Ishikawa (cell line): ENCODE measurements around the gene COL6A6.

ENCODE experiments used
- CEBPB ChIP-seq: IDR thresholded peaks from 2 replicates; pipeline ENCODE4 v1.6.1; 2012
- REST ChIP-seq: IDR thresholded peaks from 2 replicates; pipeline ENCODE4 v1.6.1; 2012; ENCODE audit warnings: low read depth, mild to moderate bottlenecking

- TF ChIP-seq CEBPB (no peak), REST (no peak)
These were observed 5.4 kb downstream of the COL6A6 start for GRCh38 chr3:130522399-130522798.
